IMR-90 (cell line): ENCODE measurements around the gene TAB2. TPM values are rescaled to one million over a fixed set of nuclear protein-coding genes. Genes with fewer than 3 reads are reported as not detected.

Experiments used
- ATAC-seq: fragments of 200-7000 bp; cut with Tn5 transposase; 2 replicates; pipeline ENCODE4 v1.9.1; 2020; ENCODE audit warnings: low read depth, mild to moderate bottlenecking, moderate library complexity
- BruUV-seq: library from RNA; stranded (reverse); fragments of 400-500 nt; replicated peaks from 2 replicates; lab custom pipeline; 2021; lab: Mats Ljungman, UMichigan
- CTCF ChIA-PET: fragments of 300-600 bp; formaldehyde crosslinking; extraction: SDS; loops from one replicate; lab custom pipeline; 2021; ENCODE audit warnings: antibody characterized with exemption; lab: Yijun Ruan, JAX
- POLR2A ChIA-PET: fragments of 300-600 bp; sonication (Branson Sonifier 250); formaldehyde crosslinking; loops from one replicate; lab custom pipeline; 2022; ENCODE audit warnings: antibody characterized with exemption; ENCODE audit not compliant: unreplicated experiment; lab: Charles Lee
- DNase-seq: peaks from one replicate; pipeline ENCODE4 v3.0.0; 2013
- H2AFZ ChIP-seq: replicated peaks from 2 replicates; pipeline ENCODE3; 2013; ENCODE audit warnings: low read length, mild to moderate bottlenecking; ENCODE audit not compliant: poor library complexity
- H2AK5ac ChIP-seq: 2 replicates; pipeline ENCODE4 v1.6.1; 2013; ENCODE audit warnings: low read depth, low read length, inconsistent platforms
- H2AK9ac ChIP-seq: replicated peaks from 2 replicates; pipeline ENCODE3; 2013; ENCODE audit warnings: mild to moderate bottlenecking, low read depth, low read length, moderate library complexity; ENCODE audit not compliant: poor library complexity
- H2BK120ac ChIP-seq: 2 replicates; pipeline ENCODE4 v1.6.1; 2013; ENCODE audit warnings: low read depth, low read length, inconsistent platforms
- H2BK15ac ChIP-seq: 3 replicates; pipeline ENCODE4 v1.6.1; 2013; ENCODE audit warnings: low read depth, low read length, inconsistent platforms
- H2BK20ac ChIP-seq: 2 replicates; pipeline ENCODE4 v1.6.1; 2013; ENCODE audit warnings: low read depth, mild to moderate bottlenecking, inconsistent platforms, low read length, moderate library complexity
- H2BK5ac ChIP-seq: 2 replicates; pipeline ENCODE4 v1.6.1; 2013; ENCODE audit warnings: mild to moderate bottlenecking, low read depth, low read length, inconsistent platforms; ENCODE audit not compliant: poor library complexity, severe bottlenecking
- H3K14ac ChIP-seq: replicated peaks from 2 replicates; pipeline ENCODE4 v1.6.1; 2013; ENCODE audit warnings: low read depth, low read length, inconsistent platforms
- H3K18ac ChIP-seq: 2 replicates; pipeline ENCODE4 v1.6.1; 2013; ENCODE audit warnings: low read depth, low read length, control low read depth
- H3K23ac ChIP-seq: 2 replicates; pipeline ENCODE4 v1.6.1; 2013; ENCODE audit warnings: low read depth, low read length, inconsistent platforms
- H3K27ac ChIP-seq: 2 replicates; pipeline ENCODE4 v1.5.1; 2013; ENCODE audit warnings: mild to moderate bottlenecking, control low read depth, low read length; ENCODE audit not compliant: insufficient read depth
- H3K27me3 ChIP-seq: 2 replicates; pipeline ENCODE4 v1.6.1; 2013; ENCODE audit warnings: low read length; ENCODE audit not compliant: control insufficient read depth, insufficient read depth
- H3K36me3 ChIP-seq: 2 replicates; pipeline ENCODE4 v1.6.1; 2013; ENCODE audit warnings: low read length, mixed read lengths; ENCODE audit not compliant: control insufficient read depth, insufficient read depth
- H3K4ac ChIP-seq: 2 replicates; pipeline ENCODE4 v1.6.1; 2013; ENCODE audit warnings: low read depth, low read length, inconsistent platforms
- H3K4me1 ChIP-seq: 2 replicates; pipeline ENCODE4 v1.6.1; 2013; ENCODE audit warnings: low read length, mixed read lengths; ENCODE audit not compliant: control insufficient read depth, insufficient read depth
- H3K4me2 ChIP-seq: 2 replicates; pipeline ENCODE4 v1.6.1; 2013; ENCODE audit warnings: low read depth, mild to moderate bottlenecking, control low read depth, low read length, moderate library complexity
- H3K4me3 ChIP-seq: 2 replicates; pipeline ENCODE4 v1.5.1; 2013; ENCODE audit warnings: low read depth, mild to moderate bottlenecking, control low read depth, low read length, moderate library complexity; ENCODE audit not compliant: insufficient read depth
- H3K56ac ChIP-seq: 2 replicates; pipeline ENCODE4 v1.6.1; 2013; ENCODE audit warnings: low read length, inconsistent platforms; ENCODE audit not compliant: insufficient read depth; ENCODE audit errors: extremely low read depth
- H3K79me1 ChIP-seq, 2 experiments: 2 replicates each; pipeline ENCODE4 v1.6.1; 2013; ENCODE audit warnings: low read length in 2 of 2, inconsistent platforms in 1 of 2, low read depth in 1 of 2
- H3K9ac ChIP-seq: 2 replicates; pipeline ENCODE4 v1.6.1; 2013; ENCODE audit warnings: low read depth, low read length, control low read depth
- H3K9me1 ChIP-seq: 2 replicates; pipeline ENCODE4 v1.6.1; 2013; ENCODE audit warnings: low read length, inconsistent platforms; ENCODE audit not compliant: insufficient read depth
- H3K9me3 ChIP-seq: 2 replicates; pipeline ENCODE4 v1.6.1; 2013; ENCODE audit warnings: low read length; ENCODE audit not compliant: control insufficient read depth, insufficient read depth
- H4K20me1 ChIP-seq: 2 replicates; pipeline ENCODE4 v1.6.1; 2013; ENCODE audit warnings: low read length, inconsistent platforms; ENCODE audit not compliant: insufficient read depth
- H4K5ac ChIP-seq: 2 replicates; pipeline ENCODE4 v1.6.1; 2013; ENCODE audit warnings: mild to moderate bottlenecking, low read depth, low read length, control low read depth
- H4K8ac ChIP-seq, 2 experiments: 2 replicates each; pipeline ENCODE4 v1.6.1; 2013; ENCODE audit warnings: low read depth in 2 of 2, low read length in 2 of 2, control low read depth in 1 of 2, inconsistent platforms in 1 of 2
- H4K91ac ChIP-seq: 2 replicates; pipeline ENCODE4 v1.6.1; 2013; ENCODE audit warnings: low read depth, low read length, inconsistent platforms; ENCODE audit not compliant: insufficient read depth
- CEBPB ChIP-seq: IDR thresholded peaks from 2 replicates; pipeline ENCODE4 v1.6.1; 2012; ENCODE audit warnings: low read depth, low read length, improper control_type of control experiment
- FOS ChIP-seq: fragments of 150-350 bp; IDR thresholded peaks from 2 replicates; pipeline ENCODE4 v1.6.1; 2016; ENCODE audit warnings: low read depth, low read length
- MAZ ChIP-seq: IDR thresholded peaks from 2 replicates; pipeline ENCODE4 v1.6.1; 2012; ENCODE audit warnings: low read depth, mild to moderate bottlenecking, low read length, improper control_type of control experiment, moderate library complexity, borderline replicate concordance
- MXI1 ChIP-seq: IDR thresholded peaks from 2 replicates; pipeline ENCODE4 v1.6.1; 2012; ENCODE audit warnings: low read depth, mild to moderate bottlenecking, low read length, moderate library complexity, borderline replicate concordance
- NFE2L2 ChIP-seq: fragments of 150-350 bp; IDR thresholded peaks from 2 replicates; pipeline ENCODE4 v1.6.1; 2016; ENCODE audit warnings: low read depth, mild to moderate bottlenecking, low read length
- RCOR1 ChIP-seq: IDR thresholded peaks from 2 replicates; pipeline ENCODE4 v1.6.1; 2012; ENCODE audit warnings: mild to moderate bottlenecking, low read length, improper control_type of control experiment; ENCODE audit not compliant: insufficient replicate concordance
- WGBS, 2 experiments: methylation state at CpG; one replicate each; pipeline versions ENCODE4 v1.1.5 to v1.1.7; 2013; ENCODE audit warnings: missing lambda C conversion rate in 2 of 2; ENCODE audit not compliant: insufficient read length in 1 of 2; ENCODE audit errors: extremely low coverage in 2 of 2; 5-methylcytosine and 5-hydroxymethylcytosine counted together
- dilution Hi-C: fragments of 300-500 bp; cut with HindIII; formaldehyde crosslinking; loops from one replicate; pipeline ENCODE4 v1.14.3; 2018; ENCODE audit warnings: low sequenced_read_pairs; ENCODE audit not compliant: unreplicated experiment
- in situ Hi-C: fragments of 300-500 bp; cut with MboI; formaldehyde crosslinking; loops from 3 replicates; pipeline ENCODE4 v1.14.3; 2019; ENCODE audit warnings: low sequenced_read_pairs, inconsistent platforms, mixed read lengths
- intact Hi-C: fragments of 100-400 bp; cut with micrococcal nuclease; formaldehyde crosslinking; loops from 2 replicates; pipeline ENCODE4 v1.10.0; 2022
- polyA plus RNA-seq, 3 experiments: library from polyadenylated mRNA; depleted of rRNA; stranded (reverse); fragments of >200 nt; gene quantifications; 2 replicates each; pipeline ENCODE4 v1.2.3, GENCODE V29; 2012; ENCODE audit warnings: low replicate concordance in 1 of 3
- total RNA-seq: library from RNA; depleted of rRNA; stranded (reverse); fragments of >200 nt; gene quantifications from 2 replicates; pipeline ENCODE4 v1.2.3, GENCODE V29; 2012
- TF ChIP-seq, protein P1 (sequence below): fragments of 150-350 bp; IDR thresholded peaks from 2 replicates; pipeline ENCODE4 v1.6.1; 2016; ENCODE audit warnings: low read depth, mild to moderate bottlenecking, low read length, moderate library complexity, borderline replicate concordance
- TF ChIP-seq, protein P2 (sequence below): fragments of 150-350 bp; IDR thresholded peaks from 2 replicates; pipeline ENCODE4 v1.6.1; 2017; ENCODE audit warnings: mild to moderate bottlenecking, antibody characterized with exemption, low read length, low read depth
- TF ChIP-seq, protein P3 (sequence below): conservative IDR thresholded peaks from 2 replicates; pipeline ENCODE4 v1.5.1; 2012; ENCODE audit warnings: mild to moderate bottlenecking, low read depth, low read length, improper control_type of control experiment

Gene TAB2
- total and polyA plus RNA-seq, 2 of the 4 experiments (the other 2 are of a cell fraction): 20.8 to 25.3 TPM

DNA sequence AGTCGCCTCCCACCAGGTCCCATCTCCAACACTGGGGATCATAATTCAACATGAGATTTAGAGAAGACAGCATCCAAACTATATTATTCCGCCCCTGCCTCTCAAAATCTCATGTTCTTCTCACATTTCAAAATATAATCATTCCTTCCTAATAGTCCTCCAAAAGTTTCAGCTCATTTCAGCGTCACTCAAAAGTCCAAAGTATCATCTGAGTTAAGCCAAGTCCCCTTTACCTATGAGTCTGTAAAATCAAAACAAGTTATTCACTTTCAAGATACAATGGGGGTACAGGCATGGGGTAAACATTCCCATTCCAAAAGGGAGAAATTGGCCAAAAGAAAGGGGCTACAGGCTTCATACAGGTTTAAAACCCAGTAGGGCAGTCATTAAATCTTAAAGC is 43.0 kb downstream of the TAB2 start:
- TF ChIP-seq MXI1 (no peak), MAZ (no peak), RCOR1 (no peak), FOS (no peak), NFE2L2 (no peak), CEBPB (no peak)
- TF ChIP-seq, protein P1, sequence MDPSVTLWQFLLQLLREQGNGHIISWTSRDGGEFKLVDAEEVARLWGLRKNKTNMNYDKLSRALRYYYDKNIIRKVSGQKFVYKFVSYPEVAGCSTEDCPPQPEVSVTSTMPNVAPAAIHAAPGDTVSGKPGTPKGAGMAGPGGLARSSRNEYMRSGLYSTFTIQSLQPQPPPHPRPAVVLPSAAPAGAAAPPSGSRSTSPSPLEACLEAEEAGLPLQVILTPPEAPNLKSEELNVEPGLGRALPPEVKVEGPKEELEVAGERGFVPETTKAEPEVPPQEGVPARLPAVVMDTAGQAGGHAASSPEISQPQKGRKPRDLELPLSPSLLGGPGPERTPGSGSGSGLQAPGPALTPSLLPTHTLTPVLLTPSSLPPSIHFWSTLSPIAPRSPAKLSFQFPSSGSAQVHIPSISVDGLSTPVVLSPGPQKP: no peak
- TF ChIP-seq, protein P2, sequence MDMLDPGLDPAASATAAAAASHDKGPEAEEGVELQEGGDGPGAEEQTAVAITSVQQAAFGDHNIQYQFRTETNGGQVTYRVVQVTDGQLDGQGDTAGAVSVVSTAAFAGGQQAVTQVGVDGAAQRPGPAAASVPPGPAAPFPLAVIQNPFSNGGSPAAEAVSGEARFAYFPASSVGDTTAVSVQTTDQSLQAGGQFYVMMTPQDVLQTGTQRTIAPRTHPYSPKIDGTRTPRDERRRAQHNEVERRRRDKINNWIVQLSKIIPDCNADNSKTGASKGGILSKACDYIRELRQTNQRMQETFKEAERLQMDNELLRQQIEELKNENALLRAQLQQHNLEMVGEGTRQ: no peak
- TF ChIP-seq, protein P3, sequence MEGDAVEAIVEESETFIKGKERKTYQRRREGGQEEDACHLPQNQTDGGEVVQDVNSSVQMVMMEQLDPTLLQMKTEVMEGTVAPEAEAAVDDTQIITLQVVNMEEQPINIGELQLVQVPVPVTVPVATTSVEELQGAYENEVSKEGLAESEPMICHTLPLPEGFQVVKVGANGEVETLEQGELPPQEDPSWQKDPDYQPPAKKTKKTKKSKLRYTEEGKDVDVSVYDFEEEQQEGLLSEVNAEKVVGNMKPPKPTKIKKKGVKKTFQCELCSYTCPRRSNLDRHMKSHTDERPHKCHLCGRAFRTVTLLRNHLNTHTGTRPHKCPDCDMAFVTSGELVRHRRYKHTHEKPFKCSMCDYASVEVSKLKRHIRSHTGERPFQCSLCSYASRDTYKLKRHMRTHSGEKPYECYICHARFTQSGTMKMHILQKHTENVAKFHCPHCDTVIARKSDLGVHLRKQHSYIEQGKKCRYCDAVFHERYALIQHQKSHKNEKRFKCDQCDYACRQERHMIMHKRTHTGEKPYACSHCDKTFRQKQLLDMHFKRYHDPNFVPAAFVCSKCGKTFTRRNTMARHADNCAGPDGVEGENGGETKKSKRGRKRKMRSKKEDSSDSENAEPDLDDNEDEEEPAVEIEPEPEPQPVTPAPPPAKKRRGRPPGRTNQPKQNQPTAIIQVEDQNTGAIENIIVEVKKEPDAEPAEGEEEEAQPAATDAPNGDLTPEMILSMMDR: no peak
- H3K4me2 ChIP-seq: no peak overlapping the region
- peaks cover 3% of the 10 kb centered on the region; the same call in 1 of the 2 replicates for H3K36me3 ChIP-seq
- no peak overlapping the region for H2BK20ac ChIP-seq
- H2AK5ac ChIP-seq: no peak overlapping the region
- H3K79me1 ChIP-seq: peaks cover 23 to 56% of the 10 kb centered on the region in 2 experiments
- ATAC-seq: no peak
- CTCF ChIA-PET: no interaction called here
- peaks cover 11% of the 10 kb centered on the region for H3K9me1 ChIP-seq
- H2AFZ ChIP-seq: no peak overlapping the region
- peaks cover 63% of the 10 kb centered on the region for H4K20me1 ChIP-seq
- H3K9me3 ChIP-seq: no peaks in the 10 kb centered on the region
- no peak overlapping the region for H3K27ac ChIP-seq
- no peaks in the 10 kb centered on the region for H3K27me3 ChIP-seq
- H4K8ac ChIP-seq: no peak overlapping the region
- intact Hi-C loops (no loop called here), dilution Hi-C loops (no loop called here), in situ Hi-C loops (no loop called here)
- H4K5ac ChIP-seq: no peak overlapping the region
- H4K91ac ChIP-seq: no peak overlapping the region
- no peak overlapping the region for H2AK9ac ChIP-seq
- no peak overlapping the region for H3K18ac ChIP-seq
- POLR2A ChIA-PET: no interaction called here
- no TSS peak for BruUV-seq
- no peak overlapping the region for H3K14ac ChIP-seq
- H2BK120ac ChIP-seq: no peak overlapping the region
- H3K4ac ChIP-seq: no peak overlapping the region
- no peak overlapping the region for H3K23ac ChIP-seq
- WGBS, 2 experiments: 91% methylated on average over 1 of the region's 3 CpGs; no CpG with 5 or more reads in 1 of the 2 experiments
- H2BK5ac ChIP-seq: no peak overlapping the region
- no peak for DNase-seq
- H3K4me3 ChIP-seq: no peak overlapping the region
- peaks cover 2% of the 10 kb centered on the region for H3K4me1 ChIP-seq
- H3K56ac ChIP-seq: no peak overlapping the region
- H2BK15ac ChIP-seq: no peak overlapping the region
- H3K9ac ChIP-seq: no peak overlapping the region
